Fibroblast of lung (primary cell): ENCODE results near the gene LIMK2. TPM values are rescaled to one million over a fixed set of nuclear protein-coding genes. Genes with fewer than 3 reads are reported as not detected.
"Not testable (repeated sequence)": the region's sequence is repeated elsewhere in the genome, so short reads cannot be mapped to it uniquely, and the experiment has no call there.

Experiments used
- DNase-seq, 2 donors: peaks; one replicate each; pipeline versions ENCODE4 v3.0.0 to v3.0.0-alpha.2; 2010; ENCODE audit warnings: low read depth in 2 of 2
- H2AFZ ChIP-seq: 2 replicates; pipeline ENCODE4 v1.5.1; 2012; ENCODE audit warnings: low read length, control low read depth, inconsistent platforms
- H3K27ac ChIP-seq: 2 replicates; pipeline ENCODE4 v1.5.1; 2011; ENCODE audit warnings: low read length, control low read depth; ENCODE audit not compliant: insufficient read depth
- H3K27me3 ChIP-seq: 2 replicates; pipeline ENCODE4 v1.5.1; 2011; ENCODE audit warnings: mild to moderate bottlenecking, low read length; ENCODE audit not compliant: control insufficient read depth, insufficient read depth
- H3K36me3 ChIP-seq: 2 replicates; pipeline ENCODE4 v1.5.1; 2011; ENCODE audit warnings: low read length; ENCODE audit not compliant: control insufficient read depth, insufficient read depth
- H3K4me1 ChIP-seq: 2 replicates; pipeline ENCODE4 v1.5.1; 2011; ENCODE audit warnings: low read length; ENCODE audit not compliant: control insufficient read depth, insufficient read depth; ENCODE audit errors: extremely low read depth
- H3K4me2 ChIP-seq: 2 replicates; pipeline ENCODE4 v1.5.1; 2011; ENCODE audit warnings: low read length, control low read depth; ENCODE audit not compliant: insufficient read depth; ENCODE audit errors: extremely low read depth
- H3K4me3 ChIP-seq, 4 experiments: fragments of 200-600 bp in 1 of 4; sonication (generic) in 1 of 4; replicated peaks in 1 of 4; 2 replicates each; pipeline ENCODE4 v1.5.1; 2011 to 2016; ENCODE audit warnings: low read length in 4 of 4, low read depth in 3 of 4, mild to moderate bottlenecking in 3 of 4, control low read depth in 2 of 4, inconsistent platforms in 1 of 4, mixed read lengths in 1 of 4; ENCODE audit not compliant: insufficient read depth in 1 of 4; ENCODE audit errors: control extremely low read depth in 1 of 4
- H3K79me2 ChIP-seq: 2 replicates; pipeline ENCODE4 v1.5.1; 2012; ENCODE audit warnings: mild to moderate bottlenecking, low read length, inconsistent platforms; ENCODE audit not compliant: control insufficient read depth, insufficient read depth
- H3K9ac ChIP-seq: 2 replicates; pipeline ENCODE4 v1.5.1; 2011; ENCODE audit warnings: mild to moderate bottlenecking, low read length, control low read depth; ENCODE audit not compliant: insufficient read depth
- H3K9me3 ChIP-seq: 2 replicates; pipeline ENCODE4 v1.5.1; 2012; ENCODE audit warnings: low read depth, low read length; ENCODE audit not compliant: control insufficient read depth, insufficient read depth
- H4K20me1 ChIP-seq: 2 replicates; pipeline ENCODE4 v1.5.1; 2011; ENCODE audit warnings: low read length; ENCODE audit not compliant: control insufficient read depth, insufficient read depth; ENCODE audit errors: extremely low read depth
- EZH2 ChIP-seq: IDR thresholded peaks from 2 replicates; pipeline ENCODE4 v1.5.1; 2012; ENCODE audit warnings: low read length, control low read depth, mild to moderate bottlenecking; ENCODE audit errors: missing control alignments
- polyA minus RNA-seq: library from RNA; depleted of rRNA, polyadenylated mRNA; stranded (reverse); fragments of >200 nt; gene quantifications from 2 replicates; pipeline ENCODE4 v1.2.3, GENCODE V29; 2011; ENCODE audit warnings: low replicate concordance
- polyA plus RNA-seq, 2 donors: library from polyadenylated mRNA; depleted of rRNA in 1 of 2; stranded (reverse) in 1 of 2; unstranded in 1 of 2; fragments of >200 nt; gene quantifications; 2 replicates each; pipeline ENCODE4 v1.2.1, GENCODE V29; 2011 to 2012; ENCODE audit warnings: missing spikeins in 1 of 2
- total RNA-seq: library from RNA; depleted of rRNA; stranded (reverse); fragments of >200 nt; gene quantifications from 2 replicates; pipeline ENCODE4 v1.2.1, GENCODE V29; 2014
- TF ChIP-seq, protein P1 (sequence below), 2 donors: IDR thresholded peaks in 1 of 2; conservative IDR thresholded peaks in 1 of 2; 1 replicate in 1 of 2; 2 replicates in 1 of 2; pipeline ENCODE4 v1.5.1; 2011 to 2012; ENCODE audit warnings: low read length in 2 of 2, control low read depth in 1 of 2, inconsistent platforms in 1 of 2, low read depth in 1 of 2, mild to moderate bottlenecking in 1 of 2

The LIMK2 gene
- 13.9 and 20.0 TPM in 2 replicates for total RNA-seq
- polyA plus RNA-seq: 3.4 and 4.0 TPM in 2 replicates
- 10.5 and 12.9 TPM in 2 replicates for polyA plus RNA-seq (2012)
- 42.1 and 66.1 TPM in 2 replicates for polyA minus RNA-seq

DNA sequence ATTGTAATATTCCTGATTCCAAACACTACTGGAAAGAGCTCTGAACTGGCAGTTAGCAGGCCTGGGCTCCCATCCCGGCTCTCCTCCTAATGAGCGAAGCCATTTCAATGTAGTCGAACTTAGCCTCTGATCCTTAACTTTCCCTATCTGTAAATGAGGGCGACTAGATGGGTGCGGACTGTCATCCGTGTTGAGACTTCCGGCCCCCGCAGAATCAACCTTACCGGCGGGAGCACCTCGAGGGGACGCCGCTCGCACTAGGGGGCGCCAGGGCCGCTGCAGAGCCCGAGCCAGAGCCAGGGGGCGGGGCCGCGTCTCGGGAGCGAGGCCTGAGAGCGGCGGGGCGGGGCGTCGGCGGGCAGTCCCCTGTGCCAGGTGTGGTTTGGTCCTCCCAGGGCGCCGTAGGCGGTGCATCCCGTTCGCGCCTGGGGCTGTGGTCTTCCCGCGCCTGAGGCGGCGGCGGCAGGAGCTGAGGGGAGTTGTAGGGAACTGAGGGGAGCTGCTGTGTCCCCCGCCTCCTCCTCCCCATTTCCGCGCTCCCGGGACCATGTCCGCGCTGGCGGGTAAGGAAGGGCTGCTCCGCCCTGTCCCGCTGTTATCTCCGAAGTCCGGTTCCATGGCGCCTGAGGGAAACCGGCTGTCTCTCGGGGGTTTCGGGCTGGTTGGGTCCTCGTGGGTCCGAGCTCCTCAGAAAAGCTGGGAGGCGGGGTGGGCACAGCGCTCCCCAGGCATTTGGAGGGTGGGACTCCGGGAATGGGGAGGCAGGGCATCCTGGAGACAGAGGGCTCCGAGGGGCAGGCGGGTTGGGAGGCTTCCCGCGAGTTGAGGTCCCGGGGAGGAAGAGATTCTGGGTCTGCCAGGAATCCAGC, at the start of gene LIMK2:
LIMK2 (plus strand) TSS at position 437 of the 869 bp plus-strand sequence; CDS start at position 548, 111 bp downstream.
- H3K27me3 ChIP-seq: no peaks in the 10 kb centered on the region
- H3K4me1 ChIP-seq: no peaks in the 10 kb centered on the region

GRCh38 chr22:31170971-31171370, 41.1 kb upstream of the LIMK2 start:
- no peak overlapping the region for H3K9ac ChIP-seq
- no peak overlapping the region for H2AFZ ChIP-seq
- H3K9me3 ChIP-seq: no peaks in the 10 kb centered on the region
- no peak for DNase-seq
- peak overlapping the region; percentile 44 for H3K27ac ChIP-seq
- H3K27me3 ChIP-seq: no peaks in the 10 kb centered on the region
- H3K4me1 ChIP-seq: peaks cover 15% of the 10 kb centered on the region
- no peak for TF ChIP-seq EZH2
- TF ChIP-seq, protein P1, sequence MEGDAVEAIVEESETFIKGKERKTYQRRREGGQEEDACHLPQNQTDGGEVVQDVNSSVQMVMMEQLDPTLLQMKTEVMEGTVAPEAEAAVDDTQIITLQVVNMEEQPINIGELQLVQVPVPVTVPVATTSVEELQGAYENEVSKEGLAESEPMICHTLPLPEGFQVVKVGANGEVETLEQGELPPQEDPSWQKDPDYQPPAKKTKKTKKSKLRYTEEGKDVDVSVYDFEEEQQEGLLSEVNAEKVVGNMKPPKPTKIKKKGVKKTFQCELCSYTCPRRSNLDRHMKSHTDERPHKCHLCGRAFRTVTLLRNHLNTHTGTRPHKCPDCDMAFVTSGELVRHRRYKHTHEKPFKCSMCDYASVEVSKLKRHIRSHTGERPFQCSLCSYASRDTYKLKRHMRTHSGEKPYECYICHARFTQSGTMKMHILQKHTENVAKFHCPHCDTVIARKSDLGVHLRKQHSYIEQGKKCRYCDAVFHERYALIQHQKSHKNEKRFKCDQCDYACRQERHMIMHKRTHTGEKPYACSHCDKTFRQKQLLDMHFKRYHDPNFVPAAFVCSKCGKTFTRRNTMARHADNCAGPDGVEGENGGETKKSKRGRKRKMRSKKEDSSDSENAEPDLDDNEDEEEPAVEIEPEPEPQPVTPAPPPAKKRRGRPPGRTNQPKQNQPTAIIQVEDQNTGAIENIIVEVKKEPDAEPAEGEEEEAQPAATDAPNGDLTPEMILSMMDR (conservative IDR thresholded peaks at IDR 0.05 in 1 of 2, IDR thresholded peaks at IDR 0.05 in 1 of 2; ENCODE audit: low read depth in 1 of 2, low read length in 2 of 2): no peak
- H3K4me2 ChIP-seq: no peak overlapping the region
- no peak overlapping the region for H3K4me3 ChIP-seq
- H3K79me2 ChIP-seq: peaks cover 65% of the 10 kb centered on the region
- H4K20me1 ChIP-seq: no peaks in the 10 kb centered on the region
- H3K36me3 ChIP-seq: no peaks in the 10 kb centered on the region

More for the DNA sequence above, at the start of gene LIMK2:
- peak within 1 kb of the TSS; percentile 77 to 95 (median 84) for H3K4me3 ChIP-seq
- H3K36me3 ChIP-seq: no peaks in the 10 kb centered on the region
- H3K4me2 ChIP-seq: peak within 1 kb of the TSS; percentile 75
- no peak for TF ChIP-seq EZH2
- TF ChIP-seq, protein P1 (conservative IDR thresholded peaks at IDR 0.05 in 1 of 2, IDR thresholded peaks at IDR 0.05 in 1 of 2; ENCODE audit: low read depth in 1 of 2, low read length in 2 of 2): peak; percentile 67 to 72
- H2AFZ ChIP-seq: peak within 1 kb of the TSS; percentile 88
- H3K79me2 ChIP-seq: no peaks in the 10 kb centered on the region
- no peaks in the 10 kb centered on the region for H4K20me1 ChIP-seq
- H3K27ac ChIP-seq: peak within 1 kb of the TSS; percentile 37
- peak; percentile 76 to 79 for DNase-seq
- H3K9me3 ChIP-seq: no peaks in the 10 kb centered on the region
- H3K9ac ChIP-seq: peak within 1 kb of the TSS; percentile 67

DNA sequence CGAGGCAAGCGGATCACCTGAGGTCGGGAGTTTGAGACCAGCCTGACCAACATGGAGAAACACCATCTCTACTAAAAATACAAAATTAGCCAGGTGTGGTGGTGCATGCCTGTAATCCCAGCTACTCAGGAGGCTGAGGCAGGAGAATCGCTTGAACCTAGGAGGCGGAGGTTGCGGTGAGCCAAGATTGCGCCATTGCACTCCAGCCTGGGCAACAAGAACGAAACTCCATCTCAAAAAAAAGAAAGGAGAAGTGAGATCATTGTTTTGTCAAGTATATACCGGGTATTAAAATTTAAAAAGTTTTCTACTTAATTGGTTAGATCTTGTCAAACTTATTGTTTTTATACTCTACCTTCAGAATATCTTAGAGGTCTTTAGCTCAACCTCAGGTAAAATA, 40.4 kb upstream of the LIMK2 start:
- not testable (repeated sequence) for H3K9me3 ChIP-seq, H2AFZ ChIP-seq, H4K20me1 ChIP-seq, H3K9ac ChIP-seq, H3K36me3 ChIP-seq, DNase-seq, H3K27me3 ChIP-seq, H3K27ac ChIP-seq, H3K4me2 ChIP-seq, H3K4me3 ChIP-seq
- peaks cover 15% of the 10 kb centered on the region for H3K4me1 ChIP-seq
- H3K79me2 ChIP-seq: peaks cover 66% of the 10 kb centered on the region
